ENCODE measurements around the gene FDX1.

- TF ChIP-seq, protein P1, sequence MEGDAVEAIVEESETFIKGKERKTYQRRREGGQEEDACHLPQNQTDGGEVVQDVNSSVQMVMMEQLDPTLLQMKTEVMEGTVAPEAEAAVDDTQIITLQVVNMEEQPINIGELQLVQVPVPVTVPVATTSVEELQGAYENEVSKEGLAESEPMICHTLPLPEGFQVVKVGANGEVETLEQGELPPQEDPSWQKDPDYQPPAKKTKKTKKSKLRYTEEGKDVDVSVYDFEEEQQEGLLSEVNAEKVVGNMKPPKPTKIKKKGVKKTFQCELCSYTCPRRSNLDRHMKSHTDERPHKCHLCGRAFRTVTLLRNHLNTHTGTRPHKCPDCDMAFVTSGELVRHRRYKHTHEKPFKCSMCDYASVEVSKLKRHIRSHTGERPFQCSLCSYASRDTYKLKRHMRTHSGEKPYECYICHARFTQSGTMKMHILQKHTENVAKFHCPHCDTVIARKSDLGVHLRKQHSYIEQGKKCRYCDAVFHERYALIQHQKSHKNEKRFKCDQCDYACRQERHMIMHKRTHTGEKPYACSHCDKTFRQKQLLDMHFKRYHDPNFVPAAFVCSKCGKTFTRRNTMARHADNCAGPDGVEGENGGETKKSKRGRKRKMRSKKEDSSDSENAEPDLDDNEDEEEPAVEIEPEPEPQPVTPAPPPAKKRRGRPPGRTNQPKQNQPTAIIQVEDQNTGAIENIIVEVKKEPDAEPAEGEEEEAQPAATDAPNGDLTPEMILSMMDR (IDR thresholded peaks at IDR 0.05; ENCODE audit: insufficient read depth, low read length), result no peak
- TF ChIP-seq POLR2AphosphoS5 (IDR thresholded peaks at IDR 0.05; ENCODE audit: low read depth) (no peak), GABPA (IDR thresholded peaks at IDR 0.05; ENCODE audit: low read depth) (no peak), REST (IDR thresholded peaks at IDR 0.05; ENCODE audit: insufficient replicate concordance, low read depth) (no peak)
These were observed 15.7 kb downstream of the FDX1 start for GRCh38 chr11:110445437-110445836.
